Neural cell (in vitro differentiated cells): ENCODE measurements around the gene CCDC86. TPM values are rescaled to one million over a fixed set of nuclear protein-coding genes. Genes with fewer than 3 reads are reported as not detected.

ENCODE experiments used
- H2AFZ ChIP-seq: fragments of 200-600, 300-800 bp; sonication (generic), shearing (Covaris generic); 2 replicates; pipeline ENCODE4 v1.6.0; 2014; ENCODE audit warnings: low read depth, mild to moderate bottlenecking, antibody characterized with exemption, low read length, moderate library complexity
- H3F3A ChIP-seq: fragments of 200-600 bp; shearing (Covaris generic); 2 replicates; pipeline ENCODE4 v1.6.1; 2016; ENCODE audit warnings: mild to moderate bottlenecking, moderate library complexity, mixed read lengths, antibody characterized with exemption, low read length; ENCODE audit not compliant: insufficient read depth, poor library complexity, severe bottlenecking
- H3K27ac ChIP-seq: fragments of 200-600, 300-800 bp; sonication (generic), shearing (Covaris generic); 2 replicates; pipeline ENCODE4 v1.5.1; 2014; ENCODE audit warnings: mild to moderate bottlenecking, low read length, moderate library complexity
- H3K27me3 ChIP-seq: fragments of 300-800, 200-600 bp; sonication (generic), shearing (Covaris generic); 2 replicates; pipeline ENCODE4 v1.6.0; 2014; ENCODE audit warnings: mild to moderate bottlenecking, low read depth, low read length, moderate library complexity; ENCODE audit not compliant: insufficient read depth
- H3K36me3 ChIP-seq: fragments of 300-800, 200-600 bp; sonication (generic), shearing (Covaris generic); 2 replicates; pipeline ENCODE4 v1.5.1; 2014; ENCODE audit warnings: mild to moderate bottlenecking, antibody characterized with exemption, low read length, moderate library complexity; ENCODE audit not compliant: insufficient read depth
- H3K4me2 ChIP-seq: fragments of 300-800, 200-600 bp; sonication (generic), shearing (Covaris generic); 2 replicates; pipeline ENCODE4 v1.6.0; 2014; ENCODE audit warnings: mild to moderate bottlenecking, low read length
- H3K4me3 ChIP-seq: fragments of 300-800, 200-600 bp; sonication (generic), shearing (Covaris generic); 2 replicates; pipeline ENCODE4 v1.5.1; 2014; ENCODE audit warnings: mild to moderate bottlenecking, low read length, moderate library complexity
- H3K79me2 ChIP-seq: fragments of 200-600 bp; shearing (Covaris generic); replicated peaks from 2 replicates; pipeline ENCODE4 v1.6.0; 2014; ENCODE audit warnings: mild to moderate bottlenecking, low read length, moderate library complexity; ENCODE audit not compliant: insufficient read depth
- H3K9ac ChIP-seq: fragments of 300-800, 200-600 bp; sonication (generic), shearing (Covaris generic); 2 replicates; pipeline ENCODE4 v1.6.1; 2016; ENCODE audit warnings: mild to moderate bottlenecking, low read length, mixed read lengths
- H3K9me2 ChIP-seq: fragments of 200-600 bp; shearing (Covaris generic); 2 replicates; pipeline ENCODE4 v1.6.1; 2016; ENCODE audit warnings: mild to moderate bottlenecking, low read length, mixed read lengths; ENCODE audit not compliant: insufficient read depth
- H3K9me3 ChIP-seq: fragments of 200-600, 300-800 bp; sonication (generic), shearing (Covaris generic); 2 replicates; pipeline ENCODE4 v1.6.1; 2016; ENCODE audit warnings: mild to moderate bottlenecking, mixed run types, low read length, moderate library complexity, mixed read lengths
- H4K20me1 ChIP-seq: fragments of 200-600 bp; shearing (Covaris generic); 2 replicates; pipeline ENCODE4 v1.6.1; 2016; ENCODE audit warnings: mild to moderate bottlenecking, mixed run types; ENCODE audit not compliant: insufficient read depth
- CTCF ChIP-seq: fragments of 450-650 bp; IDR thresholded peaks from 2 replicates; pipeline ENCODE4 v1.5.1; 2014; ENCODE audit warnings: antibody characterized with exemption, mild to moderate bottlenecking, moderate library complexity; ENCODE audit not compliant: poor library complexity, severe bottlenecking
- EP300 ChIP-seq: fragments of 450-650 bp; conservative IDR thresholded peaks from 2 replicates; pipeline ENCODE4 v1.6.1; 2014; ENCODE audit warnings: antibody characterized with exemption, mild to moderate bottlenecking, moderate library complexity; ENCODE audit not compliant: poor library complexity, severe bottlenecking
- EZH2 ChIP-seq: fragments of 200-600, 300-800 bp; shearing (Covaris generic), sonication (generic); IDR thresholded peaks from 2 replicates; pipeline ENCODE4 v1.6.1; 2014; ENCODE audit warnings: antibody characterized with exemption, low read length, borderline replicate concordance, mild to moderate bottlenecking; ENCODE audit not compliant: insufficient read depth, poor library complexity, severe bottlenecking
- MXI1 ChIP-seq: fragments of 450-650 bp; conservative IDR thresholded peaks from 2 replicates; pipeline ENCODE4 v1.6.1; 2014; ENCODE audit warnings: antibody characterized with exemption, mild to moderate bottlenecking; ENCODE audit not compliant: poor library complexity, severe bottlenecking
- POLR2AphosphoS5 ChIP-seq: IDR thresholded peaks from 2 replicates; pipeline ENCODE4 v1.6.1; 2012
- RAD21 ChIP-seq: fragments of 450-650 bp; conservative IDR thresholded peaks from 2 replicates; pipeline ENCODE4 v1.6.1; 2014; ENCODE audit warnings: antibody characterized with exemption, mild to moderate bottlenecking, moderate library complexity
- REST ChIP-seq: IDR thresholded peaks from 2 replicates; pipeline ENCODE4 v1.6.1; 2012; ENCODE audit warnings: borderline replicate concordance
- SMC3 ChIP-seq: fragments of 450-650 bp; conservative IDR thresholded peaks from 2 replicates; pipeline ENCODE4 v1.6.1; 2014; ENCODE audit warnings: antibody characterized with exemption, mild to moderate bottlenecking, moderate library complexity; ENCODE audit not compliant: poor library complexity
- TAF1 ChIP-seq: IDR thresholded peaks from 2 replicates; pipeline ENCODE4 v1.6.1; 2012; ENCODE audit warnings: low read depth
- polyA plus RNA-seq: library from polyadenylated mRNA; depleted of rRNA; stranded (reverse); fragments of >200 nt; gene quantifications from 2 replicates; pipeline ENCODE4 v1.2.3, GENCODE V29; 2014

CCDC86 gene
- polyA plus RNA-seq, 1 donor from 2014 or later: 0.16 TPM

DNA sequence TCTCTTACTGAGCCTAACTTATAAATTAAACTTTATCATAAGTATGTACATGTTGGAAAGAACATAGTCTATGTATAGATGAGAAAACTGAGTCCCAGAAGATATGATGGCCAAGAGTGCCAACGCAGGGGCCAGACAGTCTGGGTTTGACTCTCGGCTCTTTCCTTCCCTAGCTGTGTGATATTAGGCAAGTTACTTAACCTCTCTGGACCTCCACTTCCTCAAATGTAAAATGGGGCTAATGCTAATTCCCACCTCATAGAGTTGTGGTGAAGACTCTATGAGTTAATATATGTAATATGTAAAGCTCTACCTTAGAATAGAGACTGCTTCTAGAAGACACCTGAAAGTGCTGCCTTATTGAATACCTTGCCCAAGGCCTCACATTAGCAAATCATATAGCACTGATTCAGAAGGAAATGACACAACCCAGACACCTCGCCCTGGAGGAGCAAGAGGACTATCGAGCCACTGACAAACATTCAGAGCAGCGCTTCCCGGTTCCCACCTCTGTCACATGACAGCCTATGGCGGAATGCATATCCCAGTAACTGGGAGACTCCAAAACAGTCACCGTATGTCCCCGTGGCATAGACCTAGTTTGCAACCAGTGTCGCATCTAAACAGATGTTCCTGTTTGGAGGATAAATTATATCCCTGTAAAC is 11.3 kb upstream of the CCDC86 start:
- Histone ChIP-seq H3K9ac (peak overlapping the region; percentile 5), H3K27ac (no peak overlapping the region)

GRCh38 chr11:60831143-60831500 is 10.8 kb upstream of the CCDC86 start:
- no peaks in the 10 kb centered on the region for H3K79me2 ChIP-seq
- no peak overlapping the region for H3K4me3 ChIP-seq
- peak overlapping the region; percentile 5 for H3K9ac ChIP-seq
- H3K36me3 ChIP-seq: no peaks in the 10 kb centered on the region
- H3K9me2 ChIP-seq: no peaks in the 10 kb centered on the region
- no peaks in the 10 kb centered on the region for H3F3A ChIP-seq
- H3K4me2 ChIP-seq: no peak overlapping the region
- no peaks in the 10 kb centered on the region for H4K20me1 ChIP-seq
- H3K9me3 ChIP-seq: no peaks in the 10 kb centered on the region
- no peak overlapping the region for H2AFZ ChIP-seq
- no peaks in the 10 kb centered on the region for H3K27me3 ChIP-seq
- no peak overlapping the region for H3K27ac ChIP-seq
- peak; percentile 26 for TF ChIP-seq MXI1
- TF ChIP-seq EZH2: no peak
- peak; percentile 99 for TF ChIP-seq SMC3
- peak; percentile 98 for TF ChIP-seq RAD21
- no peak for TF ChIP-seq REST

More for the DNA sequence above, 11.3 kb upstream of the CCDC86 start:
- Histone ChIP-seq H3K9me3 (no peaks in the 10 kb centered on the region), H3F3A (no peaks in the 10 kb centered on the region), H4K20me1 (no peaks in the 10 kb centered on the region), H3K4me2 (no peak overlapping the region), H3K4me3 (no peak overlapping the region), H2AFZ (no peak overlapping the region), H3K79me2 (no peaks in the 10 kb centered on the region), H3K36me3 (no peaks in the 10 kb centered on the region), H3K27me3 (no peaks in the 10 kb centered on the region), H3K9me2 (no peaks in the 10 kb centered on the region)
- no peak for TF ChIP-seq POLR2AphosphoS5
- no peak for TF ChIP-seq CTCF
- TF ChIP-seq EP300: no peak
- no peak for TF ChIP-seq RAD21
- TF ChIP-seq REST: no peak
- TF ChIP-seq MXI1: no peak
- TF ChIP-seq TAF1: no peak
- TF ChIP-seq SMC3: no peak
- TF ChIP-seq EZH2: no peak
